Cardiac muscle cell (in vitro differentiated cells and primary cell): ENCODE results near the gene SH2D3A. TPM values are rescaled to one million over a fixed set of nuclear protein-coding genes. Genes with fewer than 3 reads are reported as not detected.

Source experiments
- DNase-seq, 2 donors: peaks; one replicate each; pipeline versions ENCODE4 v3.0.0 to v3.0.0-alpha.2; 2010 to 2017; ENCODE audit warnings: low read depth in 1 of 2, low spot score in 1 of 2
- H3K27ac ChIP-seq: fragments of 200-600 bp; sonication (generic); 2 replicates; pipeline ENCODE4 v1.5.1; 2016
- H3K27me3 ChIP-seq: fragments of 200-600 bp; sonication (generic); 2 replicates; pipeline ENCODE4 v1.6.0; 2016; ENCODE audit warnings: control low read depth
- H3K36me3 ChIP-seq: fragments of 200-600 bp; sonication (generic); 2 replicates; pipeline ENCODE4 v1.5.1; 2016; ENCODE audit warnings: control low read depth
- H3K4me1 ChIP-seq: fragments of 200-600 bp; sonication (generic); 2 replicates; pipeline ENCODE4 v1.8.1; 2017; ENCODE audit warnings: low read depth, mild to moderate bottlenecking, mixed run types
- H3K4me3 ChIP-seq: fragments of 200-600 bp; sonication (generic); 2 replicates; pipeline ENCODE4 v1.5.1; 2016; ENCODE audit warnings: mild to moderate bottlenecking
- H3K9me3 ChIP-seq: fragments of 200-600 bp; sonication (generic); 2 replicates; pipeline ENCODE4 v1.5.1; 2017; ENCODE audit warnings: low read depth, mild to moderate bottlenecking, control low read depth
- polyA plus RNA-seq: library from polyadenylated mRNA; unstranded; fragments of >200 nt; fragmentation: Nextera tagmentation; extraction: Ambion mirVana; gene quantifications from 2 replicates; pipeline ENCODE4 v1.2.1, GENCODE V29; 2016
- total RNA-seq: library from RNA; depleted of rRNA; stranded (reverse); fragments of >200 nt; gene quantifications from 2 replicates; pipeline ENCODE4 v1.2.3, GENCODE V29; 2016
- TF ChIP-seq, protein P1 (sequence below): IDR thresholded peaks from 2 replicates; pipeline ENCODE4 v1.5.1; 2012; ENCODE audit warnings: low read depth, mild to moderate bottlenecking, low read length

Gene SH2D3A
- total and polyA plus RNA-seq, 2 experiments from 2014 or later: 1.6 to 1.7 TPM

- H3K36me3 ChIP-seq: no peaks in the 10 kb centered on the region
- TF ChIP-seq, protein P1, sequence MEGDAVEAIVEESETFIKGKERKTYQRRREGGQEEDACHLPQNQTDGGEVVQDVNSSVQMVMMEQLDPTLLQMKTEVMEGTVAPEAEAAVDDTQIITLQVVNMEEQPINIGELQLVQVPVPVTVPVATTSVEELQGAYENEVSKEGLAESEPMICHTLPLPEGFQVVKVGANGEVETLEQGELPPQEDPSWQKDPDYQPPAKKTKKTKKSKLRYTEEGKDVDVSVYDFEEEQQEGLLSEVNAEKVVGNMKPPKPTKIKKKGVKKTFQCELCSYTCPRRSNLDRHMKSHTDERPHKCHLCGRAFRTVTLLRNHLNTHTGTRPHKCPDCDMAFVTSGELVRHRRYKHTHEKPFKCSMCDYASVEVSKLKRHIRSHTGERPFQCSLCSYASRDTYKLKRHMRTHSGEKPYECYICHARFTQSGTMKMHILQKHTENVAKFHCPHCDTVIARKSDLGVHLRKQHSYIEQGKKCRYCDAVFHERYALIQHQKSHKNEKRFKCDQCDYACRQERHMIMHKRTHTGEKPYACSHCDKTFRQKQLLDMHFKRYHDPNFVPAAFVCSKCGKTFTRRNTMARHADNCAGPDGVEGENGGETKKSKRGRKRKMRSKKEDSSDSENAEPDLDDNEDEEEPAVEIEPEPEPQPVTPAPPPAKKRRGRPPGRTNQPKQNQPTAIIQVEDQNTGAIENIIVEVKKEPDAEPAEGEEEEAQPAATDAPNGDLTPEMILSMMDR: no peak
- no peaks in the 10 kb centered on the region for H3K27me3 ChIP-seq
- H3K4me1 ChIP-seq: no peaks in the 10 kb centered on the region
- H3K4me3 ChIP-seq: no peak overlapping the region
- H3K27ac ChIP-seq: no peak overlapping the region
- H3K9me3 ChIP-seq: no peaks in the 10 kb centered on the region
- DNase-seq: no peak
These were observed 49.0 kb downstream of the SH2D3A start for GRCh38 chr19:6718111-6718740.

DNA sequence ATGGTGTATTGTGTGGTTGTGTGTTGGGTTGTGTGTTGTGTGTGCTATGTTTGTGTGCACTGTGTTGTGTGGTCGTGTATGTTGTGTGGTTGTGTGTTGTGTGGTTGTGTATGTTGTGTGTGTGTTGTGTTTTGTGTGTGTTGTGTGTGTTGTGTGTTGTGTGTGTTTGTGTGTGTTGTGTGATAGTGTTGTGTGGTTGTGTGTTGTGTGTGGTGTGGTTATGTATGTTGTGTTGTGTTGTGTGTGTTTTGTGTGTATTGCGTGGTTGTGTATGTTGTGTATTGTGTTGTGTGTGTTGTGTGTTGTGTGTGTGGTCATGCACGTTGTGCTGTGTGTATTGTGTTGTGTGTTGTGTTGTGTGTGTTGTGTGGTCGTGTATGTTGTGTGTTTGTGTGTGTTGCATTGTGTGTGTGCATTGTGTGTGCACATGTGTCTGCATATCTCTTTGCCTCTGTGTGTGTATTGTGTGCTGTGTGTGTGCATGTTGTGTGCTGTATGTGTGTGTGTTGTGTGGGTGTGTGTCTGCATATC, 49.7 kb downstream of the SH2D3A start:
- no peaks in the 10 kb centered on the region for H3K4me1 ChIP-seq
- H3K4me3 ChIP-seq: no peak overlapping the region
- no peaks in the 10 kb centered on the region for H3K9me3 ChIP-seq
- TF ChIP-seq, protein P1: no peak
- DNase-seq: no peak
- no peak overlapping the region for H3K27ac ChIP-seq
- H3K36me3 ChIP-seq: no peaks in the 10 kb centered on the region
- H3K27me3 ChIP-seq: no peaks in the 10 kb centered on the region

GRCh38 chr19:6717036-6717435, 50.2 kb downstream of the SH2D3A start:
- Histone ChIP-seq H3K27me3 (no peaks in the 10 kb centered on the region), H3K27ac (no peak overlapping the region), H3K4me3 (no peak overlapping the region), H3K9me3 (no peaks in the 10 kb centered on the region), H3K36me3 (no peaks in the 10 kb centered on the region), H3K4me1 (no peaks in the 10 kb centered on the region)
- TF ChIP-seq, protein P1: peak; percentile 18
- no peak for DNase-seq

- no peak for DNase-seq
- H3K4me1 ChIP-seq: no peaks in the 10 kb centered on the region
- H3K4me3 ChIP-seq: no peak overlapping the region
- H3K9me3 ChIP-seq: no peaks in the 10 kb centered on the region
- TF ChIP-seq, protein P1: no peak
- no peak overlapping the region for H3K27ac ChIP-seq
- no peaks in the 10 kb centered on the region for H3K27me3 ChIP-seq
- no peaks in the 10 kb centered on the region for H3K36me3 ChIP-seq
These were observed 50.6 kb downstream of the SH2D3A start for GRCh38 chr19:6716610-6716970.

- TF ChIP-seq, protein P1: no peak
- H3K4me3 ChIP-seq: no peak overlapping the region
- H3K4me1 ChIP-seq: no peaks in the 10 kb centered on the region
- H3K27ac ChIP-seq: no peak overlapping the region
- no peaks in the 10 kb centered on the region for H3K36me3 ChIP-seq
- no peaks in the 10 kb centered on the region for H3K9me3 ChIP-seq
- no peak for DNase-seq
- peaks cover 7% of the 10 kb centered on the region for H3K27me3 ChIP-seq
These were observed 52.3 kb downstream of the SH2D3A start for GRCh38 chr19:6714749-6715555.
